BE2C (cell line): ENCODE measurements around the gene GPC3.

ENCODE experiments used
- DNase-seq: peaks from one replicate; pipeline ENCODE4 v3.0.0-alpha.2; 2020
- H3K27me3 ChIP-seq: fragments of 250-450 bp; sonication (Bioruptor Pico); 2 replicates; pipeline ENCODE4 v1.5.1; 2020; ENCODE audit warnings: mild to moderate bottlenecking
- H3K36me3 ChIP-seq: fragments of 250-450 bp; sonication (Bioruptor Pico); 2 replicates; pipeline ENCODE4 v1.5.1; 2020; ENCODE audit warnings: mild to moderate bottlenecking
- H3K4me1 ChIP-seq: fragments of 250-450 bp; sonication (Bioruptor Pico); 2 replicates; pipeline ENCODE4 v1.5.1; 2020
- H3K4me3 ChIP-seq: 2 replicates; pipeline ENCODE4 v1.5.1; 2011; ENCODE audit warnings: low read depth, low read length
- H3K9me3 ChIP-seq: fragments of 250-450 bp; sonication (Bioruptor Pico); 2 replicates; pipeline ENCODE4 v1.5.1; 2020
- TF ChIP-seq, protein P1 (sequence below): IDR thresholded peaks from 2 replicates; pipeline ENCODE4 v1.5.1; 2012; ENCODE audit warnings: mild to moderate bottlenecking, low read depth, low read length

GPC3 gene

DNA sequence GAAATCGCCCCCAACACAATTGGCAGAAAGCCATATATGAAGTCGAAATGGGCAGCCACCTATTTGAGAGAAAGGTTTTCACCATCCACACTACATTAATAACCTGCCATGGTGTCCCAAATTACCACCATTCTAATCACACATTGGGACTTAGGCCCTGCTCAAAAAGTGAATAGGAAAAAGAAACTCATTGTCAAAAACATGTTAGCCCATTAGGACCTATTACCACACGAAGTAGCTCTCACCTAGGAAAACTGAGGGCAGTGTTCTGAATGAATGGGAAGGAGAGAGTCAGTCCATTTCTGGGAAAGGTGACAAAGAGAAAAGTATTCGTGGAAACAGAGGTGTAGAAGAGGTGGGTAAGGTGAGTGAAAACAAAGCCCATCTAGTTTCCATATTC, 60.8 kb downstream of the GPC3 start:
- Histone ChIP-seq H3K9me3 (no peaks in the 10 kb centered on the region), H3K27me3 (no peaks in the 10 kb centered on the region), H3K4me1 (no peaks in the 10 kb centered on the region)

GRCh38 chrX:133923548-133923947, 61.8 kb downstream of the GPC3 start:
- TF ChIP-seq, protein P1, sequence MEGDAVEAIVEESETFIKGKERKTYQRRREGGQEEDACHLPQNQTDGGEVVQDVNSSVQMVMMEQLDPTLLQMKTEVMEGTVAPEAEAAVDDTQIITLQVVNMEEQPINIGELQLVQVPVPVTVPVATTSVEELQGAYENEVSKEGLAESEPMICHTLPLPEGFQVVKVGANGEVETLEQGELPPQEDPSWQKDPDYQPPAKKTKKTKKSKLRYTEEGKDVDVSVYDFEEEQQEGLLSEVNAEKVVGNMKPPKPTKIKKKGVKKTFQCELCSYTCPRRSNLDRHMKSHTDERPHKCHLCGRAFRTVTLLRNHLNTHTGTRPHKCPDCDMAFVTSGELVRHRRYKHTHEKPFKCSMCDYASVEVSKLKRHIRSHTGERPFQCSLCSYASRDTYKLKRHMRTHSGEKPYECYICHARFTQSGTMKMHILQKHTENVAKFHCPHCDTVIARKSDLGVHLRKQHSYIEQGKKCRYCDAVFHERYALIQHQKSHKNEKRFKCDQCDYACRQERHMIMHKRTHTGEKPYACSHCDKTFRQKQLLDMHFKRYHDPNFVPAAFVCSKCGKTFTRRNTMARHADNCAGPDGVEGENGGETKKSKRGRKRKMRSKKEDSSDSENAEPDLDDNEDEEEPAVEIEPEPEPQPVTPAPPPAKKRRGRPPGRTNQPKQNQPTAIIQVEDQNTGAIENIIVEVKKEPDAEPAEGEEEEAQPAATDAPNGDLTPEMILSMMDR: no peak
- H3K4me3 ChIP-seq: no peak overlapping the region
- H3K4me1 ChIP-seq: no peaks in the 10 kb centered on the region
- no peaks in the 10 kb centered on the region for H3K27me3 ChIP-seq
- H3K9me3 ChIP-seq: no peaks in the 10 kb centered on the region
- DNase-seq: peak; percentile 46
- H3K36me3 ChIP-seq: no peaks in the 10 kb centered on the region

More for the DNA sequence above, 60.8 kb downstream of the GPC3 start:
- TF ChIP-seq, protein P1: no peak
- no peak for DNase-seq
- Histone ChIP-seq H3K36me3 (no peaks in the 10 kb centered on the region), H3K4me3 (no peak overlapping the region)

GRCh38 chrX:133923113-133923512, 62.3 kb downstream of the GPC3 start:
- H3K4me1 ChIP-seq: no peaks in the 10 kb centered on the region
- no peaks in the 10 kb centered on the region for H3K27me3 ChIP-seq
- no peak for DNase-seq
- H3K4me3 ChIP-seq: no peak overlapping the region; the same call in 1 of the 2 replicates
- H3K9me3 ChIP-seq: no peaks in the 10 kb centered on the region
- TF ChIP-seq, protein P1: no peak
- no peaks in the 10 kb centered on the region for H3K36me3 ChIP-seq

GRCh38 chrX:133922390-133922771, 63.0 kb downstream of the GPC3 start:
- no peaks in the 10 kb centered on the region for H3K4me1 ChIP-seq
- H3K27me3 ChIP-seq: no peaks in the 10 kb centered on the region
- no peaks in the 10 kb centered on the region for H3K36me3 ChIP-seq
- TF ChIP-seq, protein P1: no peak
- H3K9me3 ChIP-seq: no peaks in the 10 kb centered on the region
- H3K4me3 ChIP-seq: no peak overlapping the region
- no peak for DNase-seq

DNA sequence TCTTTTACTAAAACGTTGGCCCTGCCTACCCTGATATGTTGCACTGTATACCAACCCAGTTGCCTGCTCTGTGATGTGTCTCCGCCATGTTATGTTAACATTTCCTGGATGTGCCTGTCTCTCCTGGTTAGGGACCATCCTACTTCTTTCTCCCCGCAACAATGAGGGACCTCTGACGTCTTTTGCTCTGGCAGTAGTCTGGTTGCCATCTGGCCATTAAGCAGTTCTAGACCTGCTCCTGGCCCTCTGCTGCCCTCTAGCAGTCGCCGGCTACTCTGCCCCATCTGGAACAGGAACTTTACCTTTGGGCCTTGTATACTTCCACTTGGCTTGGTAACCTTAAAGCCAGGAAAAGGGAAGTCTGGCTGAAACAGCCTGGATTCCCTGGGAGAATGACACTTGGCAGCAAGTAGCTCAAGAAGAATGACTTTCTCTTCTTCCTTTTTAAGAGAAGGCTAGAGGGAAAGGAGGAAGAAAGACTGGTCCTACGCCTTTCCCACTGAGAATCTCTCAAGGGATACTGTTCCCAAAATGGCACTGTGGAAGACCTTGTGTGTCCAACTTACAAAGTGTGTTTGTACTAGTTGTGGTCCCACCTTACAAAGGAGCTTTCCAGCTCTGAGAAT, 63.5 kb downstream of the GPC3 start:
- TF ChIP-seq, protein P1: peak; percentile 72
- H3K4me3 ChIP-seq: no peak overlapping the region
- DNase-seq: peak; percentile 71

GRCh38 chrX:133921086-133921485, 64.3 kb downstream of the GPC3 start:
- TF ChIP-seq, protein P1: no peak
- no peaks in the 10 kb centered on the region for H3K27me3 ChIP-seq
- no peak for DNase-seq
- H3K4me3 ChIP-seq: no peak overlapping the region
- H3K9me3 ChIP-seq: no peaks in the 10 kb centered on the region
- no peaks in the 10 kb centered on the region for H3K36me3 ChIP-seq
- no peaks in the 10 kb centered on the region for H3K4me1 ChIP-seq

More for the DNA sequence above, 63.5 kb downstream of the GPC3 start:
- Histone ChIP-seq H3K4me1 (no peaks in the 10 kb centered on the region), H3K36me3 (no peaks in the 10 kb centered on the region), H3K27me3 (no peaks in the 10 kb centered on the region), H3K9me3 (no peaks in the 10 kb centered on the region)
